ENCODE results near the gene SRRM2.

The SRRM2 gene

DNA sequence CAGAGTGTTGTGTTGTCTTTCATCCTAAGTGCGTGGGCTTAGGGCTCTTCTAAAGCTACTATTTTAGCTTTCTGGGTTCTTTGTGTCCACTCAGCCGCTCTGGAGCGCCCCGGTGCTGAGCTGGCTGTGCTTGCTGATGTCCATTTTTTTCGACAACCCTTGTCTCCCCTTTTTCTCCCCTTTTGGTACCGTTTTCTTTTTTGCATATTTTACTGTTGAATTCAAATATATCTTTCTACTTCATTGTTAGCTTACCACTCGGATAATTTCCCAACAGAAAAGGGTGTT, 1.2 kb downstream of the SRRM2 start:
- no peak overlapping the region for H3K14ac ChIP-seq (ENCODE audit: low read length)
- H4K8ac ChIP-seq (ENCODE audit: low read depth, low read length), result no peak overlapping the region
- H3K27ac ChIP-seq (replicated peaks; ENCODE audit: low read length), result no peak overlapping the region
- H2BK120ac ChIP-seq (ENCODE audit: low read depth, low read length), result no peak overlapping the region
- no peak for DNase-seq (ENCODE audit: low spot score)
- H2AK5ac ChIP-seq (ENCODE audit: low read depth, low read length), result no peak overlapping the region
- H2AFZ ChIP-seq (ENCODE audit: low read length), result no peak overlapping the region
- H2BK5ac ChIP-seq (ENCODE audit: low read length), result no peak overlapping the region
- no peak overlapping the region for H2BK15ac ChIP-seq (ENCODE audit: low read length)
- H3K9ac ChIP-seq (ENCODE audit: low read depth, low read length, poor library complexity), result peak overlapping the region; percentile 24
- WGBS, 2 donors (ENCODE audit: extremely low coverage in 2 of 2, insufficient read length in 2 of 2, insufficient replicate concordance in 1 of 2), result no CpG with 5 or more reads among the region's 7 CpGs
- no peak overlapping the region for H3K23ac ChIP-seq (ENCODE audit: low read depth, low read length, poor library complexity)
- H4K91ac ChIP-seq (ENCODE audit: low read depth, low read length, poor library complexity), result no peak overlapping the region
- H3K18ac ChIP-seq (ENCODE audit: low read length), result no peak overlapping the region
- H3K4me3 ChIP-seq (ENCODE audit: low read length in 2 of 2), result peak overlapping the region; percentile 96 to 99
- H3K79me1 ChIP-seq (ENCODE audit: low read depth, low read length), result peaks cover 6% of the 10 kb centered on the region
- H3K9me3 ChIP-seq (replicated peaks in 1 of 2; ENCODE audit: control insufficient read depth in 2 of 2, insufficient read depth in 1 of 2, low read depth in 1 of 2, low read length in 2 of 2), result no peaks in the 10 kb centered on the region
- H3K4me2 ChIP-seq (ENCODE audit: insufficient read depth, low read length, poor library complexity, severe bottlenecking), result peak overlapping the region; percentile 48
- H3K4me1 ChIP-seq (ENCODE audit: control insufficient read depth in 2 of 2, insufficient read depth in 1 of 2, low read depth in 1 of 2, low read length in 2 of 2), result peaks cover 13 to 17% of the 10 kb centered on the region in 2 donors
- no peak overlapping the region for H3K4ac ChIP-seq (ENCODE audit: low read length)
- H3K27me3 ChIP-seq (ENCODE audit: control insufficient read depth in 3 of 3, insufficient read depth in 3 of 3, low read depth in 1 of 3, low read length in 3 of 3), result no peaks in the 10 kb centered on the region
- H3K36me3 ChIP-seq (replicated peaks in 1 of 2; ENCODE audit: control insufficient read depth in 2 of 2, insufficient read depth in 2 of 2, low read length in 2 of 2), result peaks cover 25 to 70% of the 10 kb centered on the region in 2 donors
- no peak overlapping the region for H2BK12ac ChIP-seq (ENCODE audit: low read length)

- no peak overlapping the region for H4K8ac ChIP-seq (ENCODE audit: low read depth, low read length)
- H3K23ac ChIP-seq (ENCODE audit: low read depth, low read length, poor library complexity), result no peak overlapping the region
- no peak overlapping the region for H3K4me2 ChIP-seq (ENCODE audit: insufficient read depth, low read length, poor library complexity, severe bottlenecking)
- H3K9ac ChIP-seq (ENCODE audit: low read depth, low read length, poor library complexity), result no peak overlapping the region
- H2BK120ac ChIP-seq (ENCODE audit: low read depth, low read length), result no peak overlapping the region
- no peak overlapping the region for H4K91ac ChIP-seq (ENCODE audit: low read depth, low read length, poor library complexity)
- 100% methylated on average over 1 of the region's 3 CpGs; no CpG with 5 or more reads in 1 of the 2 donors for WGBS, 2 donors (ENCODE audit: extremely low coverage in 2 of 2, insufficient read length in 2 of 2, insufficient replicate concordance in 1 of 2)
- no peak overlapping the region for H3K4ac ChIP-seq (ENCODE audit: low read length)
- H3K14ac ChIP-seq (ENCODE audit: low read length), result no peak overlapping the region
- no peak overlapping the region for H2AFZ ChIP-seq (ENCODE audit: low read length)
- peaks cover 37 to 70% of the 10 kb centered on the region in 2 donors for H3K36me3 ChIP-seq (replicated peaks in 1 of 2; ENCODE audit: control insufficient read depth in 2 of 2, insufficient read depth in 2 of 2, low read length in 2 of 2)
- H2BK5ac ChIP-seq (ENCODE audit: low read length), result no peak overlapping the region
- H3K79me1 ChIP-seq (ENCODE audit: low read depth, low read length), result peaks cover 6% of the 10 kb centered on the region
- H3K9me3 ChIP-seq (replicated peaks in 1 of 2; ENCODE audit: control insufficient read depth in 2 of 2, insufficient read depth in 1 of 2, low read depth in 1 of 2, low read length in 2 of 2), result peaks cover 3 to 4% of the 10 kb centered on the region in 2 donors
- H2BK12ac ChIP-seq (ENCODE audit: low read length), result no peak overlapping the region
- no peak overlapping the region for H2BK15ac ChIP-seq (ENCODE audit: low read length)
- no peak overlapping the region for H2AK5ac ChIP-seq (ENCODE audit: low read depth, low read length)
- H3K27me3 ChIP-seq (ENCODE audit: control insufficient read depth in 3 of 3, insufficient read depth in 3 of 3, low read depth in 1 of 3, low read length in 3 of 3), result no peaks in the 10 kb centered on the region
- peak overlapping the region in 1 of 2 donors; percentile 96 for H3K4me3 ChIP-seq (ENCODE audit: low read length in 2 of 2)
- no peak for DNase-seq (ENCODE audit: low spot score)
- no peak overlapping the region for H3K18ac ChIP-seq (ENCODE audit: low read length)
- H3K4me1 ChIP-seq (ENCODE audit: control insufficient read depth in 2 of 2, insufficient read depth in 1 of 2, low read depth in 1 of 2, low read length in 2 of 2), result peaks cover 13 to 17% of the 10 kb centered on the region in 2 donors
- H3K27ac ChIP-seq (replicated peaks; ENCODE audit: low read length), result no peak overlapping the region
These were observed 2.7 kb downstream of the SRRM2 start for GRCh38 chr16:2755158-2755557.

DNA sequence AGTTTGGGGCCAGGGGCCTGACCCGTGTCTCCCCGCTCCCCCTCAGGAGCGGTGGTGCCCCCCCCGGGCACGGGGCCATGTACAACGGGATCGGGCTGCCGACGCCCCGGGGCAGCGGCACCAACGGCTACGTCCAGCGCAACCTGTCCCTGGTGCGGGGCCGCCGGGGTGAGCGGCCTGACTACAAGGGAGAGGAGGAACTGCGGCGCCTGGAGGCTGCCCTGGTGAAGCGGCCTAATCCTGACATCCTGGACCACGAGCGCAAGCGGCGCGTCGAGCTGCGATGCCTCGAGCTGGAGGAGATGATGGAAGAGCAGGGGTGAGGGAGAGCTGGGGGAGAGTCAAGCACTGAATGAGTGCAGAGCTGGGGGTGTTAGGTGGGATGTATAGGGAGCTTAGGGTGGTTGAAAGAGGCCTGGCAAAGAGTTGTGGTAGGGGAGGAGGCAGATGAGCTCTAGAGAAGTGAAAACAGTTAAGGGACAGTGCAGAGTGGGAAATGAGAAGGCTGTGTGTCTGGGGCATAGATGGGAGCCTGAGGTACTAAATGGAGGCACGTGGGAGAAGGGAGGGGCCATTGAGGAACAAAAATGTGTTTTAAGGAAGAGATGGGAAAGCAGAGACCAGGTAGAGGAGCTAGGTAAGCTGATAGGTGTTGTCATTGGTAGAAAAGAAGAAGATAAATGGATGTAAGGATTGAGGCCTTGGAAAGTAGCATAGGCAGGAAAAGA, 4.0 kb downstream of the SRRM2 start:
- Histone ChIP-seq H3K14ac (ENCODE audit: low read length) (no peak overlapping the region), H3K27ac (replicated peaks; ENCODE audit: low read length) (no peak overlapping the region), H2BK120ac (ENCODE audit: low read depth, low read length) (no peak overlapping the region), H3K4me3 (ENCODE audit: low read length in 2 of 2) (no peak overlapping the region), H2BK12ac (ENCODE audit: low read length) (no peak overlapping the region), H3K18ac (ENCODE audit: low read length) (no peak overlapping the region), H3K27me3 (ENCODE audit: control insufficient read depth in 3 of 3, insufficient read depth in 3 of 3, low read depth in 1 of 3, low read length in 3 of 3) (no peaks in the 10 kb centered on the region), H3K36me3 (replicated peaks in 1 of 2; ENCODE audit: control insufficient read depth in 2 of 2, insufficient read depth in 2 of 2, low read length in 2 of 2) (peaks cover 42 to 81% of the 10 kb centered on the region in 2 donors), H2AK5ac (ENCODE audit: low read depth, low read length) (no peak overlapping the region), H2AFZ (ENCODE audit: low read length) (no peak overlapping the region), H3K79me1 (ENCODE audit: low read depth, low read length) (peaks cover 6% of the 10 kb centered on the region), H3K4ac (ENCODE audit: low read length) (no peak overlapping the region), H4K8ac (ENCODE audit: low read depth, low read length) (no peak overlapping the region), H3K4me2 (ENCODE audit: insufficient read depth, low read length, poor library complexity, severe bottlenecking) (no peak overlapping the region), H2BK15ac (ENCODE audit: low read length) (no peak overlapping the region), H3K4me1 (ENCODE audit: control insufficient read depth in 2 of 2, insufficient read depth in 1 of 2, low read depth in 1 of 2, low read length in 2 of 2) (peaks cover 10 to 12% of the 10 kb centered on the region in 2 donors), H2BK5ac (ENCODE audit: low read length) (no peak overlapping the region), H3K9ac (ENCODE audit: low read depth, low read length, poor library complexity) (no peak overlapping the region), H3K9me3 (replicated peaks in 1 of 2; ENCODE audit: control insufficient read depth in 2 of 2, insufficient read depth in 1 of 2, low read depth in 1 of 2, low read length in 2 of 2) (peaks cover 5 to 15% of the 10 kb centered on the region in 2 donors), H4K91ac (ENCODE audit: low read depth, low read length, poor library complexity) (no peak overlapping the region), H3K23ac (ENCODE audit: low read depth, low read length, poor library complexity) (no peak overlapping the region)
- WGBS, 2 donors (ENCODE audit: extremely low coverage in 2 of 2, insufficient read length in 2 of 2, insufficient replicate concordance in 1 of 2), result no CpG with 5 or more reads among the region's 30 CpGs
- DNase-seq (ENCODE audit: low spot score), result no peak

GRCh38 chr16:2757344-2757743, 4.9 kb downstream of the SRRM2 start:
- H3K9ac ChIP-seq (ENCODE audit: low read depth, low read length, poor library complexity), result no peak overlapping the region
- no peak overlapping the region for H2BK5ac ChIP-seq (ENCODE audit: low read length)
- no peak for DNase-seq (ENCODE audit: low spot score)
- H2AFZ ChIP-seq (ENCODE audit: low read length), result no peak overlapping the region
- H2BK12ac ChIP-seq (ENCODE audit: low read length), result no peak overlapping the region
- H3K27me3 ChIP-seq (ENCODE audit: control insufficient read depth in 3 of 3, insufficient read depth in 3 of 3, low read depth in 1 of 3, low read length in 3 of 3), result no peaks in the 10 kb centered on the region
- no peak overlapping the region for H2BK15ac ChIP-seq (ENCODE audit: low read length)
- no peak overlapping the region for H3K4me2 ChIP-seq (ENCODE audit: insufficient read depth, low read length, poor library complexity, severe bottlenecking)
- no peak overlapping the region for H3K4ac ChIP-seq (ENCODE audit: low read length)
- H3K4me3 ChIP-seq (ENCODE audit: low read length in 2 of 2), result no peak overlapping the region
- no peak overlapping the region for H2BK120ac ChIP-seq (ENCODE audit: low read depth, low read length)
- no peak overlapping the region for H3K14ac ChIP-seq (ENCODE audit: low read length)
- H3K18ac ChIP-seq (ENCODE audit: low read length), result no peak overlapping the region
- H3K27ac ChIP-seq (replicated peaks; ENCODE audit: low read length), result no peak overlapping the region
- no peak overlapping the region for H3K23ac ChIP-seq (ENCODE audit: low read depth, low read length, poor library complexity)
- H4K91ac ChIP-seq (ENCODE audit: low read depth, low read length, poor library complexity), result no peak overlapping the region
- H3K79me1 ChIP-seq (ENCODE audit: low read depth, low read length), result peaks cover 10% of the 10 kb centered on the region
- no peak overlapping the region for H4K8ac ChIP-seq (ENCODE audit: low read depth, low read length)
- no CpG with 5 or more reads among the region's 11 CpGs for WGBS, 2 donors (ENCODE audit: extremely low coverage in 2 of 2, insufficient read length in 2 of 2, insufficient replicate concordance in 1 of 2)
- H3K9me3 ChIP-seq (replicated peaks in 1 of 2; ENCODE audit: control insufficient read depth in 2 of 2, insufficient read depth in 1 of 2, low read depth in 1 of 2, low read length in 2 of 2), result peaks cover 14 to 24% of the 10 kb centered on the region in 2 donors
- peaks cover 51 to 90% of the 10 kb centered on the region in 2 donors for H3K36me3 ChIP-seq (replicated peaks in 1 of 2; ENCODE audit: control insufficient read depth in 2 of 2, insufficient read depth in 2 of 2, low read length in 2 of 2)
- no peak overlapping the region for H2AK5ac ChIP-seq (ENCODE audit: low read depth, low read length)
- H3K4me1 ChIP-seq (ENCODE audit: control insufficient read depth in 2 of 2, insufficient read depth in 1 of 2, low read depth in 1 of 2, low read length in 2 of 2), result peaks cover 7 to 12% of the 10 kb centered on the region in 2 donors
